Gastroesophageal sphincter (tissue), 4 donors: ENCODE measurements around the gene RAD18. TPM values are rescaled to one million over a fixed set of nuclear protein-coding genes. Genes with fewer than 3 reads are reported as not detected.

Experiments used
- ATAC-seq: fragments of 150-250 bp; one replicate; pipeline ENCODE4 v1.9.1; 2016; ENCODE audit warnings: mild to moderate bottlenecking, moderate library complexity
- H3K27ac ChIP-seq, 4 donors: fragments of 200-600 bp; sonication (generic) in 3 of 4; 1 replicate in 3 of 4; 2 replicates in 1 of 4; pipeline ENCODE4 v1.5.1; 2016 to 2019
- H3K27me3 ChIP-seq: fragments of 200-600 bp; sonication (generic); one replicate; pipeline ENCODE4 v1.5.1; 2019
- H3K36me3 ChIP-seq, 2 donors: fragments of 200-600 bp; sonication (generic); one replicate each; pipeline ENCODE4 v1.5.1; 2019; ENCODE audit warnings: control low read depth in 1 of 2
- H3K4me1 ChIP-seq, 3 donors: fragments of 200-600 bp; sonication (generic); 1 replicate in 2 of 3; 2 replicates in 1 of 3; pipeline ENCODE4 v1.5.1; 2016 to 2019; ENCODE audit warnings: control low read depth in 2 of 3
- H3K4me3 ChIP-seq, 2 donors: fragments of 200-600 bp; sonication (generic); one replicate each; pipeline ENCODE4 v1.5.1; 2019; ENCODE audit warnings: mild to moderate bottlenecking in 1 of 2, moderate library complexity in 1 of 2
- H3K9me3 ChIP-seq, 3 donors: fragments of 200-600 bp; sonication (generic); one replicate each; pipeline ENCODE4 v1.5.1; 2017 to 2019; ENCODE audit warnings: control low read depth in 2 of 3
- CTCF ChIP-seq, 4 experiments: fragments of 200-600 bp in 2 of 4; fragments of 450-650 bp in 2 of 4; sonication (generic) in 1 of 4; IDR thresholded peaks; one replicate each; pipeline ENCODE4 v1.5.1; 2017 to 2019; ENCODE audit warnings: antibody characterized with exemption in 4 of 4, mild to moderate bottlenecking in 2 of 4, moderate library complexity in 2 of 4
- EP300 ChIP-seq: sonication (generic); formaldehyde crosslinking; IDR thresholded peaks from one replicate; pipeline ENCODE4 v1.6.1; 2017; ENCODE audit warnings: antibody characterized with exemption, mild to moderate bottlenecking
- POLR2A ChIP-seq, 2 donors: fragments of 450-650 bp; IDR thresholded peaks; one replicate each; pipeline ENCODE4 v1.6.1; 2017; ENCODE audit warnings: antibody characterized with exemption in 2 of 2, mild to moderate bottlenecking in 2 of 2, moderate library complexity in 1 of 2
- POLR2AphosphoS5 ChIP-seq: sonication (generic); formaldehyde crosslinking; IDR thresholded peaks from one replicate; pipeline ENCODE4 v1.6.1; 2017; ENCODE audit warnings: antibody characterized with exemption
- WGBS, 2 donors: methylation state at CpG; one replicate each; pipeline ENCODE4 v1.1.5; 2018; ENCODE audit warnings: low coverage in 1 of 2; 5-methylcytosine and 5-hydroxymethylcytosine counted together
- total RNA-seq, 4 donors: library from RNA; depleted of rRNA; stranded (reverse); fragments of >200 nt; gene quantifications; one replicate each; pipeline ENCODE4 v1.1.0, GENCODE V29; 2016

The RAD18 gene
- total RNA-seq, 4 donors from 2014 or later = 5.7 to 7.8 (median 6.6) TPM

- peaks cover 0 to 6% of the 10 kb centered on the region in 2 donors for H3K36me3 ChIP-seq
- ATAC-seq = no peak
- TF ChIP-seq POLR2A (IDR thresholded peaks at IDR 0.05) (no peak), CTCF (IDR thresholded peaks at IDR 0.05) (no peak), POLR2AphosphoS5 (no peak), EP300 (no peak)
- 83% methylated on average over 1 of the region's 1 CpG; no CpG with 5 or more reads in 1 of the 2 donors for WGBS, 2 donors
- H3K27me3 ChIP-seq = no peaks in the 10 kb centered on the region
- no peaks in the 10 kb centered on the region for H3K4me1 ChIP-seq
- H3K27ac ChIP-seq = no peak overlapping the region
- H3K4me3 ChIP-seq = no peak overlapping the region
- no peaks in the 10 kb centered on the region for H3K9me3 ChIP-seq
Measured at GRCh38 chr3:8872261-8872660, 91.0 kb downstream of the RAD18 start.

GRCh38 chr3:8871306-8871705 is 92.0 kb downstream of the RAD18 start:
- TF ChIP-seq POLR2A (IDR thresholded peaks at IDR 0.05) = no peak
- TF ChIP-seq POLR2AphosphoS5 = no peak
- no peak for TF ChIP-seq EP300
- no peak for TF ChIP-seq CTCF (IDR thresholded peaks at IDR 0.05)
- H3K27me3 ChIP-seq = no peaks in the 10 kb centered on the region
- H3K36me3 ChIP-seq = no peaks in the 10 kb centered on the region
- H3K9me3 ChIP-seq = no peaks in the 10 kb centered on the region
- H3K4me3 ChIP-seq = no peak overlapping the region
- H3K27ac ChIP-seq = no peak overlapping the region
- no peak for ATAC-seq
- no peaks in the 10 kb centered on the region for H3K4me1 ChIP-seq
- 87 to 90% methylated on average over 3 of the region's 3 CpGs for WGBS, 2 donors

GRCh38 chr3:8870134-8870533 is 93.1 kb downstream of the RAD18 start:
- Histone ChIP-seq H3K4me1 (no peaks in the 10 kb centered on the region), H3K36me3 (no peaks in the 10 kb centered on the region), H3K27ac (no peak overlapping the region), H3K27me3 (no peaks in the 10 kb centered on the region), H3K9me3 (no peaks in the 10 kb centered on the region), H3K4me3 (no peak overlapping the region)
- no peak for TF ChIP-seq POLR2A (IDR thresholded peaks at IDR 0.05)
- no peak for TF ChIP-seq EP300
- TF ChIP-seq CTCF (IDR thresholded peaks at IDR 0.05) = no peak
- TF ChIP-seq POLR2AphosphoS5 = no peak
- 93 to 100% methylated on average over 3 to 7 of the region's 7 CpGs for WGBS, 2 donors
- no peak for ATAC-seq

- no peaks in the 10 kb centered on the region for H3K36me3 ChIP-seq
- no peaks in the 10 kb centered on the region for H3K9me3 ChIP-seq
- ATAC-seq = no peak
- H3K27ac ChIP-seq = no peak overlapping the region
- H3K27me3 ChIP-seq = no peaks in the 10 kb centered on the region
- WGBS, 2 donors = 46 to 80% methylated on average over 1 to 2 of the region's 2 CpGs
- H3K4me3 ChIP-seq = no peak overlapping the region
- TF ChIP-seq CTCF (IDR thresholded peaks at IDR 0.05) = no peak
- TF ChIP-seq POLR2AphosphoS5 = no peak
- TF ChIP-seq POLR2A (IDR thresholded peaks at IDR 0.05) = no peak
- no peak for TF ChIP-seq EP300
- H3K4me1 ChIP-seq = no peaks in the 10 kb centered on the region
Measured at GRCh38 chr3:8869613-8870012, 93.7 kb downstream of the RAD18 start.

GRCh38 chr3:8868996-8869395 is 94.3 kb downstream of the RAD18 start:
- H3K36me3 ChIP-seq = no peaks in the 10 kb centered on the region
- no peak for ATAC-seq
- H3K4me1 ChIP-seq = no peaks in the 10 kb centered on the region
- no peak overlapping the region for H3K27ac ChIP-seq
- 87 to 91% methylated on average over 2 to 3 of the region's 3 CpGs for WGBS, 2 donors
- H3K9me3 ChIP-seq = no peaks in the 10 kb centered on the region
- H3K27me3 ChIP-seq = no peaks in the 10 kb centered on the region
- H3K4me3 ChIP-seq = no peak overlapping the region
- TF ChIP-seq EP300 (no peak), CTCF (IDR thresholded peaks at IDR 0.05) (no peak), POLR2AphosphoS5 (no peak), POLR2A (IDR thresholded peaks at IDR 0.05) (no peak)
